ENCODE measurements around the gene GRIK1.

Gene GRIK1

DNA sequence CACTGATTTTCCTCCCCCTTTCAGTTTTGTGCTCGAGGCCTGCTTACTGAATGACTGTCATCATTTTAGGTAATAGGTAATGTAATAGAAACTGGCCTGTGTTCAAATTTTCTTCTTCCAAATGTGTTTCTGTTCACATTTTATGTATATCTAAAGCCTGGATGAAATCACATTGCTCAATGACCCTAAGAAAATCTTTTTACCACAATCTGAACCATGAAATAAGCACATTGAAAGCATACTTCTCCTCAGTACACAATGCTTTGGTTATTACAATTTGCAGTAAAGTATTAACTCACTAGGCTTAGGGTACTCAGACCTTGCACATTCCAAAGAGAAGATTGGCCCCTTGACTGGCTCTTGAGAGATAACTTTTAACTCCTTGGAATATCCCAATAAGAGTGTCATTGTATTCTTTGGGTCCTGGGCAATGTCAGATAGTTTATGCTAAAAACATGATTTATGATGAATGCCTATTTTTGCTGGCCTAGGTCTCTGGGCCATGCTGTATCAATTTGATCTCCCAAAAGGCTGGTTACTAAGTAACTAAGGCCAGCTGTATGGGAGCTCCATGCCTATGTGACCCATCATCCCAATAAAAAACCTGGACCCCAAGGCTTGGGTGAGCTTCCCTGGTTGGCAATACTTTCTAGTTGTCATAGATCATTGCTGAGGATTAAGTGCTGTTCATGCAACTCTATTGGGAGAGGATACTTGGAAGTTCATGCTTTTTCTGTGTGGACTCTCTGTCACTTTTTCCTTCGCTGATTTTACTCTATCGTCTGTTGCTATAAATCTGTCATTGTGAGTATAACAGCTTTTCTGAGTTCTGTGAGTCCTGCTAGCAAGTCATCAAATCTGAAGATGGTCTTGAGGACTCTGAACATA, 293.9 kb downstream of the GRIK1 start:
- H3K4me3 ChIP-seq (ENCODE audit: low read depth, low read length): no peak overlapping the region
- no peaks in the 10 kb centered on the region for H3K9me3 ChIP-seq (ENCODE audit: control insufficient read depth, insufficient read depth, low read depth, low read length)
- no peaks in the 10 kb centered on the region for H3K4me1 ChIP-seq (ENCODE audit: control insufficient read depth, insufficient read depth, low read length)
- ChIA-PET CTCF (no interaction called here), POLR2A (no interaction called here)
- no peak overlapping the region for H3K27ac ChIP-seq (ENCODE audit: extremely low read depth, low read depth, low read length)
- TF ChIP-seq ZFP37 (tag by site-specific recombination; IDR thresholded peaks at IDR 0.05) (no peak), ZBTB21 (tag by site-specific recombination; IDR thresholded peaks at IDR 0.05) (no peak), ZNF521 (tag by site-specific recombination; IDR thresholded peaks at IDR 0.05) (no peak), ZNF837 (tag by site-specific recombination; IDR thresholded peaks at IDR 0.05) (no peak), ZFP69B (tag by site-specific recombination; IDR thresholded peaks at IDR 0.05) (no peak), ZNF48 (tag by site-specific recombination; IDR thresholded peaks at IDR 0.05) (no peak), HOXC10 (CRISPR knock-in tag; IDR thresholded peaks at IDR 0.05) (no peak), ZBTB20 (tag by site-specific recombination; IDR thresholded peaks at IDR 0.05) (no peak), ZNF473 (tag by site-specific recombination; IDR thresholded peaks at IDR 0.05) (no peak), ZNF391 (tag by site-specific recombination; IDR thresholded peaks at IDR 0.05; ENCODE audit: borderline replicate concordance, low read depth) (no peak), SP3 (tag by site-specific recombination; IDR thresholded peaks at IDR 0.05) (no peak), ZNF549 (tag by site-specific recombination; IDR thresholded peaks at IDR 0.05) (no peak), IKZF3 (tag by site-specific recombination; IDR thresholded peaks at IDR 0.05) (no peak)
- TF ChIP-seq, protein P1, sequence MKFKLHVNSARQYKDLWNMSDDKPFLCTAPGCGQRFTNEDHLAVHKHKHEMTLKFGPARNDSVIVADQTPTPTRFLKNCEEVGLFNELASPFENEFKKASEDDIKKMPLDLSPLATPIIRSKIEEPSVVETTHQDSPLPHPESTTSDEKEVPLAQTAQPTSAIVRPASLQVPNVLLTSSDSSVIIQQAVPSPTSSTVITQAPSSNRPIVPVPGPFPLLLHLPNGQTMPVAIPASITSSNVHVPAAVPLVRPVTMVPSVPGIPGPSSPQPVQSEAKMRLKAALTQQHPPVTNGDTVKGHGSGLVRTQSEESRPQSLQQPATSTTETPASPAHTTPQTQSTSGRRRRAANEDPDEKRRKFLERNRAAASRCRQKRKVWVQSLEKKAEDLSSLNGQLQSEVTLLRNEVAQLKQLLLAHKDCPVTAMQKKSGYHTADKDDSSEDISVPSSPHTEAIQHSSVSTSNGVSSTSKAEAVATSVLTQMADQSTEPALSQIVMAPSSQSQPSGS (tag by site-specific recombination; IDR thresholded peaks at IDR 0.05; ENCODE audit: low read depth): no peak
- TF ChIP-seq, protein P2, sequence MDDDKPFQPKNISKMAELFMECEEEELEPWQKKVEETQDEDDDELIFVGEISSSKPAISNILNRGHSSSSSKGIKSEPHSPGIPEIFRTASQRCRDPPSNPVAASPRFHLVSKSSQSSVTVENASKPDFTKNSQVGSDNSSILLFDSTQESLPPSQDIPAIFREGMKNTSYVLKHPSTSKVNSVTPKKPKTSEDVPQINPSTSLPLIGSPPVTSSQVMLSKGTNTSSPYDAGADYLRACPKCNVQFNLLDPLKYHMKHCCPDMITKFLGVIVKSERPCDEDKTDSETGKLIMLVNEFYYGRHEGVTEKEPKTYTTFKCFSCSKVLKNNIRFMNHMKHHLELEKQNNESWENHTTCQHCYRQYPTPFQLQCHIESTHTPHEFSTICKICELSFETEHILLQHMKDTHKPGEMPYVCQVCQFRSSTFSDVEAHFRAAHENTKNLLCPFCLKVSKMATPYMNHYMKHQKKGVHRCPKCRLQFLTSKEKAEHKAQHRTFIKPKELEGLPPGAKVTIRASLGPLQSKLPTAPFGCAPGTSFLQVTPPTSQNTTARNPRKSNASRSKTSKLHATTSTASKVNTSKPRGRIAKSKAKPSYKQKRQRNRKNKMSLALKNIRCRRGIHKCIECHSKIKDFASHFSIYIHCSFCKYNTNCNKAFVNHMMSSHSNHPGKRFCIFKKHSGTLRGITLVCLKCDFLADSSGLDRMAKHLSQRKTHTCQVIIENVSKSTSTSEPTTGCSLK (tag by site-specific recombination; IDR thresholded peaks at IDR 0.05): no peak
- TF ChIP-seq, protein P3, sequence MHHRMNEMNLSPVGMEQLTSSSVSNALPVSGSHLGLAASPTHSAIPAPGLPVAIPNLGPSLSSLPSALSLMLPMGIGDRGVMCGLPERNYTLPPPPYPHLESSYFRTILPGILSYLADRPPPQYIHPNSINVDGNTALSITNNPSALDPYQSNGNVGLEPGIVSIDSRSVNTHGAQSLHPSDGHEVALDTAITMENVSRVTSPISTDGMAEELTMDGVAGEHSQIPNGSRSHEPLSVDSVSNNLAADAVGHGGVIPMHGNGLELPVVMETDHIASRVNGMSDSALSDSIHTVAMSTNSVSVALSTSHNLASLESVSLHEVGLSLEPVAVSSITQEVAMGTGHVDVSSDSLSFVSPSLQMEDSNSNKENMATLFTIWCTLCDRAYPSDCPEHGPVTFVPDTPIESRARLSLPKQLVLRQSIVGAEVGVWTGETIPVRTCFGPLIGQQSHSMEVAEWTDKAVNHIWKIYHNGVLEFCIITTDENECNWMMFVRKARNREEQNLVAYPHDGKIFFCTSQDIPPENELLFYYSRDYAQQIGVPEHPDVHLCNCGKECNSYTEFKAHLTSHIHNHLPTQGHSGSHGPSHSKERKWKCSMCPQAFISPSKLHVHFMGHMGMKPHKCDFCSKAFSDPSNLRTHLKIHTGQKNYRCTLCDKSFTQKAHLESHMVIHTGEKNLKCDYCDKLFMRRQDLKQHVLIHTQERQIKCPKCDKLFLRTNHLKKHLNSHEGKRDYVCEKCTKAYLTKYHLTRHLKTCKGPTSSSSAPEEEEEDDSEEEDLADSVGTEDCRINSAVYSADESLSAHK (tag by site-specific recombination; IDR thresholded peaks at IDR 0.05): no peak
- TF ChIP-seq, protein P4, sequence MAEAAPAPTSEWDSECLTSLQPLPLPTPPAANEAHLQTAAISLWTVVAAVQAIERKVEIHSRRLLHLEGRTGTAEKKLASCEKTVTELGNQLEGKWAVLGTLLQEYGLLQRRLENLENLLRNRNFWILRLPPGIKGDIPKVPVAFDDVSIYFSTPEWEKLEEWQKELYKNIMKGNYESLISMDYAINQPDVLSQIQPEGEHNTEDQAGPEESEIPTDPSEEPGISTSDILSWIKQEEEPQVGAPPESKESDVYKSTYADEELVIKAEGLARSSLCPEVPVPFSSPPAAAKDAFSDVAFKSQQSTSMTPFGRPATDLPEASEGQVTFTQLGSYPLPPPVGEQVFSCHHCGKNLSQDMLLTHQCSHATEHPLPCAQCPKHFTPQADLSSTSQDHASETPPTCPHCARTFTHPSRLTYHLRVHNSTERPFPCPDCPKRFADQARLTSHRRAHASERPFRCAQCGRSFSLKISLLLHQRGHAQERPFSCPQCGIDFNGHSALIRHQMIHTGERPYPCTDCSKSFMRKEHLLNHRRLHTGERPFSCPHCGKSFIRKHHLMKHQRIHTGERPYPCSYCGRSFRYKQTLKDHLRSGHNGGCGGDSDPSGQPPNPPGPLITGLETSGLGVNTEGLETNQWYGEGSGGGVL (tag by site-specific recombination; IDR thresholded peaks at IDR 0.05): no peak
- TF ChIP-seq, protein P5, sequence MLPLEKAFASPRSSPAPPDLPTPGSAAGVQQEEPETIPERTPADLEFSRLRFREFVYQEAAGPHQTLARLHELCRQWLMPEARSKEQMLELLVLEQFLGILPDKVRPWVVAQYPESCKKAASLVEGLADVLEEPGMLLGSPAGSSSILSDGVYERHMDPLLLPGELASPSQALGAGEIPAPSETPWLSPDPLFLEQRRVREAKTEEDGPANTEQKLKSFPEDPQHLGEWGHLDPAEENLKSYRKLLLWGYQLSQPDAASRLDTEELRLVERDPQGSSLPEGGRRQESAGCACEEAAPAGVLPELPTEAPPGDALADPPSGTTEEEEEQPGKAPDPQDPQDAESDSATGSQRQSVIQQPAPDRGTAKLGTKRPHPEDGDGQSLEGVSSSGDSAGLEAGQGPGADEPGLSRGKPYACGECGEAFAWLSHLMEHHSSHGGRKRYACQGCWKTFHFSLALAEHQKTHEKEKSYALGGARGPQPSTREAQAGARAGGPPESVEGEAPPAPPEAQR (tag by site-specific recombination; IDR thresholded peaks at IDR 0.05): no peak
- no peaks in the 10 kb centered on the region for H3K36me3 ChIP-seq (ENCODE audit: control insufficient read depth in 2 of 2, insufficient read depth in 1 of 2, low read length in 2 of 2)
